AG20443 (cell line): Measurements from ENCODE around the gene CLDN8.

Source experiments
- DNase-seq: peaks from one replicate; pipeline ENCODE4 v3.0.0; 2012; ENCODE audit warnings: low spot score, mixed read lengths

Gene CLDN8

DNA sequence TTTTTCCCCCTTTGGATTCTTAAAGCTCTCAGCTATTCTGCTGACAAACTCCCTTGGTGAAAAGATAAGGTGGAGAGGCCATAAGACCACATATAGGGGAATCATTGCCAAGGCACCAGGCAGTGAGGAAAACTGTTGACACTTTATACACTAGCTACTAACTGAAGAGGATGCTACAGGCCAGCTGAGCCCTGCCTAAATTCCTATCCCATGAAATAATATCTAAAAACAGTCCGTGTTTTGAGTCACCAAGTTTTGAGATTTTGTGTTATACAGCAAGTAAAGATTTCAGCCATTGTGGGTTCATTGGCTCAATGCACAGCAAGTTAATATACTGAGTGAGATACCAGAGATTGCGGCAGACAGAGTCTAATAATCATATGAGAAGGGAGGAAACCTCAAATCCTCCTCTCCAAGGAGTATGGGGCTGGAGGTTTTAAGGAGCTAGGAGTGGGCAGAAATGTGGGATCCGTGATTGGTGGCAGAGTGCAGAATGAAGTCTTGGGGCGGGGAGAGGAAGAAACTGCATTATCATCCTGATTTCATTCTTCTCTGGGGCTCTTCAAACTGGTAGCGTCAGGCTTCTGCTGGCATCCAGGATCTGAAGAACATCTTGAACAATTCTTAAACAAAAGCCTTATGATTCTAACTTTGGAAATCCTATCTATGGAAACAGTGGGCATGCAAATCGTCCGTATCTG lies 9.2 kb downstream of the CLDN8 start:
- no peak for DNase-seq

GRCh38 chr21:30200000-30200399 lies 15.9 kb downstream of the CLDN8 start:
- DNase-seq, result no peak

GRCh38 chr21:30194701-30195299 lies 21.1 kb downstream of the CLDN8 start:
- DNase-seq, result no peak

- no peak for DNase-seq
Measured at GRCh38 chr21:30193201-30193600, 22.7 kb downstream of the CLDN8 start.

DNA sequence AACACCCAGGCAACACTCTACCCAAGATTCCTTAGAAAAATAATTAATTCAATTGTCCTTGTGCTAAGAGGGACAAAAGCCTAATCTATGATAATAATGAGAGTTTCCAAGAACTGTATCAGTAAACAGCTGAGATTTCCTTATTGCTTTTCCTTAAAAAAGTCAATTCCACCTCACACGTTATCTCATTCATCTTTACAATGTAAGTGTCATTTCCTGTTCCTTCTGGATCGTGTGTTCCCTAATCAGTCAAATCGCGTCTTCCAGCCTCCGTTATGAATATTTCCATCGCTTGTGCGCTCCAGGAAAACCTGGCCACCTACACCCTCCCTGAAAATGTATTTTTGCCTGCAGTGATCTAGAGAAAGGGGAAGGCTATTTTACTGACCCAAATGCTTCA lies 25.3 kb downstream of the CLDN8 start:
- no peak for DNase-seq

- no peak for DNase-seq
Measured at GRCh38 chr21:30189773-30190172, 26.1 kb downstream of the CLDN8 start.

- DNase-seq, result no peak
Measured at GRCh38 chr21:30186242-30186641, 29.7 kb downstream of the CLDN8 start.

- no peak for DNase-seq
Measured at GRCh38 chr21:30168086-30168485, 47.8 kb downstream of the CLDN8 start.

DNA sequence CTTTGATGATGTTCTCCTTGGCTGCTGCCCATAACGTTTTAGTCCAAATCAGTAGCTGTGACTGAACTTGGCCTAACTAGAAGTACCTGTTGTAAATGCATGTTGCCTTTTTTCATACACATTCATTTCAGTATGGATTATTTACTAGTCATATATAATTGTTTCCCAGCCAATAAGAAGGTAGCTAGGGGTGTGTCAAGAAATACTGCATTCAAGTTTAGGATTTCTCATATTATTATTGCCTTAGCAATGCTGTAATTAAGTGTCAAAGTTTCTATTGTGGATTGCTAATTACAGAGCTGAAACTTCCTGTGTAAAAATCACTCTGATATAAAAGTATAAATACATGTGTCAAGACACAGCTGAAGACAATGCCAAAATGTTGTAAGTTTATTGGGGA lies 49.2 kb downstream of the CLDN8 start, which contains the start of gene CLDN17:
TSS of gene CLDN17 (minus strand) at position 101 of the 400 bp plus-strand sequence. CDS start 188 bp downstream, outside the sequence.
- no peak for DNase-seq

GRCh38 chr21:30166171-30166570 lies 49.7 kb downstream of the CLDN8 start:
- DNase-seq, result no peak

DNA sequence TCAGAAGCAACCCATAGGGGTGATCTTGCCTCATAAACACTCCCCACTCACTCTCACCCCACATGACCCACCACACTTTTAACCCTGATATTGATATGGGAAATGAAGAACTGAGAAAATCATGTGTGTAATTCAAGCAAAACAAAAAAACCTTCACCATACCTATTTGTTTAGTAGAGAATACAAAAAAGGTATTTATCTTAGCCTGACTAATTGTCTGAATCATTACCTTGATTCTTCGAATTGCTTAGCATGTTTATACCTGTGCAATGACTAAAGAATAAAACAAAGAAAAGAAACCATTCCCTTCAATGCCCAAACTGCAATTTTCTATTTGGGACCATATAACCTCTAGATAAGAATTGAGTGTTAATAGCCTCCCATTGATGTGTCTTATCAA lies 51.1 kb downstream of the CLDN8 start:
- no peak for DNase-seq
